Activated CD8-positive, alpha-beta T cell treated with anti-CD3 and anti-CD28 coated beads for 36 hours (primary cell): Measurements from ENCODE around the gene CD44. TPM values are rescaled to one million over a fixed set of nuclear protein-coding genes. Genes with fewer than 3 reads are reported as not detected.

ENCODE experiments used
- ATAC-seq: fragments of 200-7000 bp; cut with Tn5 transposase; one replicate; pipeline ENCODE4 v1.10.0; 2021; ENCODE audit warnings: mild to moderate bottlenecking, moderate library complexity
- CTCF ChIA-PET: fragments of 350-600 bp; sonication (Branson Sonifier 250); formaldehyde crosslinking; loops from one replicate; lab custom pipeline; 2021; ENCODE audit warnings: antibody characterized with exemption; lab: Charles Lee
- POLR2A ChIA-PET: fragments of 350-600 bp; sonication (Branson Sonifier 250); formaldehyde crosslinking; loops from one replicate; lab custom pipeline; 2021; ENCODE audit warnings: antibody characterized with exemption; lab: Charles Lee
- DNase-seq: peaks from one replicate; pipeline ENCODE4 v3.0.0-alpha.2; 2020
- H3K27ac Mint-ChIP-seq: one replicate; pipeline ENCODE4 v1.8.0; 2021; ENCODE audit warnings: mild to moderate bottlenecking, mixed read lengths
- H3K27me3 Mint-ChIP-seq: one replicate; pipeline ENCODE4 v1.8.0; 2021; ENCODE audit warnings: mixed read lengths
- H3K36me3 Mint-ChIP-seq: one replicate; pipeline ENCODE4 v1.8.0; 2021; ENCODE audit warnings: low read depth, mixed read lengths
- H3K4me1 Mint-ChIP-seq: one replicate; pipeline ENCODE4 v1.8.0; 2021; ENCODE audit warnings: low read depth, mixed read lengths
- H3K4me3 Mint-ChIP-seq: one replicate; pipeline ENCODE4 v1.8.0; 2021; ENCODE audit warnings: mild to moderate bottlenecking, moderate library complexity, mixed read lengths
- H3K9me3 Mint-ChIP-seq: one replicate; pipeline ENCODE4 v1.8.0; 2021; ENCODE audit warnings: mixed read lengths
- CTCF ChIP-seq: fragments of 200-600 bp; IDR thresholded peaks from one replicate; pipeline ENCODE4 v1.8.0; 2022; ENCODE audit warnings: antibody characterized with exemption, mild to moderate bottlenecking
- intact Hi-C: fragments of 100-400 bp; cut with micrococcal nuclease; formaldehyde crosslinking; loops from one replicate; pipeline ENCODE4 v1.10.0; 2022
- total RNA-seq, 2 experiments: library from RNA; stranded (reverse); gene quantifications; one replicate each; pipeline ENCODE4 v1.2.3, GENCODE V29; 2021

Gene CD44
- total RNA-seq, 2 experiments from 2014 or later, result 363 to 373 TPM

DNA sequence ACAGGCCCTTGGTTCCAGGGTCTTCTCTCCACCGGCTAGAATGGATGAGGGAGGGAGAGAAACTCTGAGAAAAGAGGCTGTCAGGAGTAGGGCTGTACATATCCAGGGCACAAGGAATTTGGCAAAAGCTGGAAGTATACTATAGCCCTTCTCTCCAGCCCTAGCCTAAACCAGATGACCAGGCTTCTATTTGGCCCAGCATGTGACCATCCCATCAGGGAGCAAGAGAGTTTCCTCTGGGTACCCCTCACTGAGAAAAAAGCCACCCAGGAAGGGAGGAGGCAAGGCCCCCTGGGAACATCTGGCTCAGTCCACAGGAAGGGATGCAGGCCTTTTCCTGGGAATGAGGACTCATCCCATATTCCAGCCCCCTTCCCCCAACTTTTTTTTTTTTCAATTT, 8.3 kb downstream of the CD44 start:
- Mint-ChIP-seq H3K4me3 (peak overlapping the region; percentile 93), H3K36me3 (peaks cover 89% of the 10 kb centered on the region), H3K9me3 (peaks cover 11% of the 10 kb centered on the region), H3K27me3 (no peaks in the 10 kb centered on the region), H3K27ac (peak overlapping the region; percentile 97), H3K4me1 (peaks cover 91% of the 10 kb centered on the region)
- POLR2A ChIA-PET, result interaction anchor here (0.6 to 9.9 kb wide), 9 partner anchors 14 to 134 kb away, joined by 3 to 203 read pairs (median 12); no protein-coding TSS in a partner anchor
- TF ChIP-seq CTCF, result no peak
- DNase-seq (no peak), ATAC-seq (no peak)
- CTCF ChIA-PET, result interaction anchor here (0.9 to 2.5 kb wide), 10 partner anchors 10 to 150 kb away, joined by 3 to 26 read pairs (median 4); no protein-coding TSS in a partner anchor
- intact Hi-C loops, result loop anchor here (2.0 to 10.0 kb wide), 3 partner anchors 18 to 245 kb away; no protein-coding TSS in a partner anchor

- ChIA-PET POLR2A (interaction anchor here (0.5 to 9.9 kb wide), 3 partner anchors 10 to 29 kb away, joined by 3 to 203 read pairs (median 3); no protein-coding TSS in a partner anchor), CTCF (interaction anchor here (0.9 to 8.2 kb wide), 4 partner anchors 11 to 151 kb away, joined by 3 to 94 read pairs (median 4); no protein-coding TSS in a partner anchor)
- H3K27me3 Mint-ChIP-seq, result no peaks in the 10 kb centered on the region
- H3K9me3 Mint-ChIP-seq, result peaks cover 11% of the 10 kb centered on the region
- ATAC-seq, result no peak
- peaks cover 93% of the 10 kb centered on the region for H3K36me3 Mint-ChIP-seq
- DNase-seq, result peak; percentile 63
- intact Hi-C loops, result loop anchor here (5.0 to 10.0 kb wide), 2 partner anchors 103 to 244 kb away; no protein-coding TSS in a partner anchor
- peak overlapping the region; percentile 29 for H3K4me3 Mint-ChIP-seq
- H3K4me1 Mint-ChIP-seq, result peaks cover 96% of the 10 kb centered on the region
- TF ChIP-seq CTCF, result no peak
- H3K27ac Mint-ChIP-seq, result peak overlapping the region; percentile 97
Observed at GRCh38 chr11:35148163-35148837, 9.3 kb downstream of the CD44 start.

- no peak for ATAC-seq
- peak overlapping the region; percentile 97 for H3K27ac Mint-ChIP-seq
- no peaks in the 10 kb centered on the region for H3K27me3 Mint-ChIP-seq
- CTCF ChIA-PET, result interaction anchor here (0.8 to 8.2 kb wide), 4 partner anchors 9 to 144 kb away, joined by 3 to 94 read pairs (median 6); no protein-coding TSS in a partner anchor
- H3K9me3 Mint-ChIP-seq, result peaks cover 11% of the 10 kb centered on the region
- H3K36me3 Mint-ChIP-seq, result peaks cover 97% of the 10 kb centered on the region
- intact Hi-C loops, result no loop called here
- POLR2A ChIA-PET, result interaction anchor here (0.8 to 9.9 kb wide), 9 partner anchors 10 to 150 kb away, joined by 3 to 203 read pairs (median 4); partner anchors contain the start of gene CD44
- no peak for DNase-seq
- TF ChIP-seq CTCF, result no peak
- H3K4me3 Mint-ChIP-seq, result no peak overlapping the region
- peaks cover 96% of the 10 kb centered on the region for H3K4me1 Mint-ChIP-seq
Observed at GRCh38 chr11:35150454-35150853, 11.5 kb downstream of the CD44 start.

GRCh38 chr11:35151241-35151640, 12.3 kb downstream of the CD44 start:
- TF ChIP-seq CTCF, result no peak
- ATAC-seq (no peak), DNase-seq (no peak)
- ChIA-PET POLR2A (interaction anchor here (1.2 to 9.9 kb wide), 7 partner anchors 10 to 151 kb away, joined by 3 to 203 read pairs (median 4); partner anchors contain the start of gene CD44), CTCF (interaction anchor here (0.9 to 8.2 kb wide), 6 partner anchors 8 to 104 kb away, joined by 3 to 94 read pairs (median 4); no protein-coding TSS in a partner anchor)
- no peak overlapping the region for H3K4me3 Mint-ChIP-seq
- H3K4me1 Mint-ChIP-seq, result peaks cover 96% of the 10 kb centered on the region
- H3K9me3 Mint-ChIP-seq, result peaks cover 11% of the 10 kb centered on the region
- intact Hi-C loops, result no loop called here
- peaks cover 96% of the 10 kb centered on the region for H3K36me3 Mint-ChIP-seq
- H3K27ac Mint-ChIP-seq, result peak overlapping the region; percentile 97
- no peaks in the 10 kb centered on the region for H3K27me3 Mint-ChIP-seq
